Hippocampal formation (tissue), 2 donors: Measurements from ENCODE around the gene STAM2.
"Not testable (repeated sequence)": the region's sequence is repeated elsewhere in the genome, so short reads cannot be mapped to it uniquely, and the experiment has no call there.

Experiments used
- DNase-seq, 2 donors: peaks; one replicate each; lab custom pipeline; 2025; lab: John Stamatoyannopoulos, UW

Gene STAM2

DNA sequence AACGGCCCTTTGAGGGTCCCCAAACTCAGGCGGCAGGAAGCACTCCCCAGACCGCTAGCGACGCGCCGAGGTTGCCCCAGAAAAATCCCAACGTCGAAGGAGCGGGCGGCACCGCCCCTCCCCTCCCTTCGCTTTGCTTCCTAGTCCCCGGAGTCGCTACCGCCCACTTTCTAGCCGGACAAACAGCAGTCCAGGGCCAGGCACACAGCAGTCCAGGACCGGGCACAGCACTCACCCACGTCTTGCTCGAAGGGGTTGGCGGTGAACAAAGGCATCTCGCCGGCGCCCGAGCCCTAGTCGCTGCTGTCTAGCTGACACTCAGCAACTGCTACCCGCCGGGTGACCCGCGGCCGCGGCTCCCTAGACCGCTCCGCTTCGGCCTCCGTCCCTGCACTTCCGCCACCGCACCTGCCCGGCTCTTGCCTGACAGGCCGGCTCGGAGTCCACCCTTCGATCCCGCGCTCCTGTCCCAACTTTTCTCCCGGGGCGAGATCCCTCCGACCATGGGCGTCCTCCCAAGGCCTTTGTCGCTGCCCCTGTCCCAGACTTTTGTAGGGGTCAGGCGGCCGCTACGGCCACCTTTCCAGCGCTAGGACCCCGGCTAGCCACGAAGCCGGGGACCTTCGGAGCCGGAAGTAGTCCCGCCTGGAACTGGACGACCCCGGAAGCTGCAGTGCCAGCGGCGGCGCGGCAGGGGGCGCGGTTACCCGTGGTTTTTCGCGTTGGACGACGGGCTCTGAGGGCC is at the start of gene STAM2:
Gene STAM2, minus strand, starts transcription at position 396 of the 745 bp plus-strand sequence. Its CDS starts 121 bp downstream, at position 275.
- DNase-seq = peak; percentile 91 to 94

DNA sequence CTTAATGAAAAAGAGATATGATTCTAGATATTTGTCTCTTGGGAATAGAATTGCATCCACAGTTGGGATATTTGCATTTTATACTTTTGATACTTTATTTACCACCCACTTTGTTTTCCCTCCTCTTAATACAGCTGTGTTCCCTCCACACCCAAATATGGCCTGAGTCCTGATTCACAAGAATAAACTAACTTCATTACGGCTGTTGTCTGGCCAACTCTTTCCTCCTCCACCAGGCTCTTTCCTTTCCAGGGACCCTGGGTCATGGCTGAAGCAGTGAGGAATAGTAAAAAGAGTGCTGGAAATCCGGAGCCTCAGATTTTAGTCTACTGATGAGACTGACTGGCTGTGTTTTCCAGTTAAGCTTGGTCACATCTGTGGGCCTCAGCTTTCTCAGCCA is 48.4 kb upstream of the STAM2 start:
- DNase-seq = no peak

GRCh38 chr2:152222975-152223637 is 47.5 kb upstream of the STAM2 start:
- peak; percentile 9 to 31 for DNase-seq

GRCh38 chr2:152221839-152222238 is 46.3 kb upstream of the STAM2 start:
- DNase-seq = peak in 1 of 2 donors; percentile 45

DNA sequence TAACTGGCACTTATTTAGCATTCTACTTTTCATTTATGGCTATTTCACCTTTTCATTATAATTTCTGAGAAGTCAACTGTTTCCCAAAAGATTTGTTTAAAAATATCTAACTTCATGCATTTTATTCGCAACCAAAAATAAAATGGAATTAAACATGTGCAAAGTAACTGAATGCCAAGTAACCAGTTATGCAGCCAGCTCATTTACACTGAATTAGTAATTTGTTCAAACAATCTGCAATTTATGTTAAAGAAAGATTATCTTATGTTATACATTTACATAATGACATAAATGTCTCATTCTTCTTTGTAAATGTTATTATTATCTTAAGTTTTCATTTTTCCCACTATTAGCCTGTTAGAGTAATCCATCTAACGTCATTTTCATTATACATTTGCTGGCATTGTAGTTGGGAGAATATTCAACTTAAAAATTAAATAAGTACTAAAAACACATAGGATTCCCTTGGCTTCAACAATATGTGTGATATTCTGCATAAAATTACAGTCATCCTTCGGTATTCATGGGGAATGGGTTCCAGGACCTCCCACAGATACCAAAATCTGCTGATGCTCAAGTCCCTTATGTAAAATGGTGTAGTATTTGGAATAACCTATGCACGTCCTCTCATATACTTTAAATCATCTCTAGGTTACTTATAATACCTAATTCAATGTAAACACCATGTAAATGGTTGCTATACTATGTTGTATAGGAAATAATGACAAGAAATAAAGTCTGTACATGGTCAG is 43.7 kb upstream of the STAM2 start:
- no peak for DNase-seq

DNA sequence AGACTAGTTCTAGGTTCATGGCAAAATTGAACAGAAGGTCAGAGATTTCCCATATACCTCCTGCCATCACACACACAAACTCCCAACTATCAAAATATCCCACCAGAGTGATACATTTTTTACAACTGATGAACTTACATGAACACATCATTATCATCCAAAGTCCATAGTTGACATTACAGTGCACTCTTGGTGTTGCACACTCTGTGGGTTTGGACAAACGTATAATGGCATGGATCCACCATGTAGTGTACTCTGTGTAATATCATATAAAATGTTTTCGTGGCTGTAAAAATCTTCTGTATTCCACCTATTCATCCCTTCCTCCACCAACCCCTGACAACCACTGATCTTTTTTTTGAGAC is 25.9 kb upstream of the STAM2 start:
- no peak for DNase-seq

GRCh38 chr2:152200565-152201465 is 25.3 kb upstream of the STAM2 start:
- no peak for DNase-seq

GRCh38 chr2:152200101-152200500 is 24.5 kb upstream of the STAM2 start:
- DNase-seq = no peak

DNA sequence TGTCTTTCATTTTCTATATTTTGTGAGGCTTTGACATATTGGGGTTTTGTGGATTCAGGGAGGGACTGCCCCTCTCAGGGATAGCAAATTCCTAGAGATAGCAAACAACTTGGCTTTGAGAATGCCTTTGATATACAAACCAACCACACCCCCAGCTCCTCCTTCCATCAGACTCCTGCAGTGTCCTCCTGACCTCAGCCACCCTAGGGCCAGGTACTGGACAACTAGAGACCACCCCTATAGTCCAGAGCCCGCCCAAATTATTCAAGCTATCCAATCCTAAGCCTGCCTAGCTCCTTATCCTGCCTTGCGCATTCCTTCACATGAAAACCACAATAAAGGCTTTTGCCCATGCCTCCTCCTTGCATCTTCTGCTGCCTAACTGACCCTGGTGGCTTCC is 22.9 kb upstream of the STAM2 start:
- DNase-seq = no peak

DNA sequence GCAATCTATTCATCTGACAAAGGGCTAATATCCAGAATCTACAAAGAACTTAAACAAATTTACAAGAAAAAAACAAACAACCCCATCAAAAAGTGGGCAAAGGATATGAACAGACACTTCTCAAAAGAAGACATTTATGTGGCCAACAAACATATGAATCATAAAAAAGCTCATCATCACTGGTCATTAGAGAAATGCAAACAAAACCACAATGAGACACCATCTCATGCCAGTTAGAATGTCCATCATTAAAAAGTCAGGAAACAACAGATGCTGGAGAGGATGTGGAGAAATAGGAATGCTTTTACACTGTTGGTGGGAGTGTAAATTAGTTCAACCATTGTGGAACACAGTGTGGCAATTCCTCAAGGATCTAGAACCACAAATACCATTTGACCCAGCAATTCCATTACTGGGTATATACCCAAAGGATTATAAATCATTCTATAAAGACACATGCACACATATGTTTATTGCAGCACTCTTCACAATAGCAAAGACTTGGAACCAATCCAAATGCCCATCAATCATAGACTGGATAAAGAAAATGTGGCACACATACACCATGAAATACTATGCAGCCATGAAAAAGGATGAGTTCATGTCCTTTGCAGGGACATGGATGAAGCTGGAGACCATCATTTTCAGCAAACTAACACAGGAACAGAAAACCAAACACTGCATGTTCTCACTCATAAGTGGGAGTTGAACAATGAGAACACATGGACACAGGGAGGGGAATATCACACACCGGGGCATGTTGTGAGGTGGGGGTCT is 22.1 kb upstream of the STAM2 start:
- not testable (repeated sequence) for DNase-seq

- DNase-seq = peak; percentile 21 to 84
These were observed 14.3 kb upstream of the STAM2 start for GRCh38 chr2:152189622-152190495.

DNA sequence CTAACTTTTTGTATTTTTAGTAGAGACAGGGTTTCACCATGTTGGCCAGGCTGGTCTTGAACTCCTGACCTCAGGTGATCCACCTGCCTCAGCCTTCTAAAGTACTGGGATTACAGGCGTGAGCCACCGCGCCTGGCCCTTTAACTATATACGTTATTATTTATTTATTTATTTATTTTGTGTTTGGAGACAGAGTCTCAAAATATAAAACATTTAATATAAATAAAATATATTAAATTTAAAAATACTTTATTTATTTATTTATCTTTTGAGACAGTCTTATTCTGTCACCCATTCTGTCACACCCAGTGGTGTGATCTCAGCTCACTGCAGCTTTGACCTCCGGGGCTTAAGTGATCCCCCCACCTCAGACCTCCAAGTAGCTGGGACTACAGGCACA is 11.2 kb upstream of the STAM2 start:
- DNase-seq = not testable (repeated sequence)

GRCh38 chr2:152186262-152186661 is 10.7 kb upstream of the STAM2 start:
- no peak for DNase-seq

DNA sequence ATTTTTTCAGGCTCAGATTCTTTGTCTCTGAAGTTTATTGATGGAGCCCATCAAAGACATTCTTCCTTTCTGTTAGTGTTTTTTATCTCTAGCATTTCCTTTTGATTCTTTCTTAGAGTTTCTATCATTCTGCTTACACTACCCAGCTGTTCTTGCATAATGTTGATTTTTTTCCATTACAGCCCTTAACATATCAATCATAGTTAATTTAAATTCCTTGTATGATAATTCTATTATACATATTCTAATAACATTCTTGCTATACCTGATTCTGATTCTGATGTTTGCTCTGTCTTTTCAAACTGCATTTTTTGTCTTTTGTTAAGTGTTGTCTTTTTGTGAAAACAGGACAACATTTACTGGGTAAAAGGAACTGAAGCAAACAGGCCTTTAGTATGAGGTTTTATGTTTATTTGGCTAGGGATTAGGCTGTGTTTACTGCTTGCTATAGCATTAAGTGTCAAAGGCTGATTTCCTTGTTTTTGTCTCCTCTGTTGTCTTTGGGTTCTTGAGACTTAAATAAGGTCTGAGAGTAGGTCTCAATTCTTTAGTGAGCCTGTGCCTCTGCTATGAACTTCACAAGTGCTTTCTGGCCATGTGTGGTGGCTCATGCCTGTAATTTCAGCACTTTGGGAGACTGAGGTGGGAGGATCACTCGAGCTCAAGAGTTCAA is 8.0 kb upstream of the STAM2 start:
- no peak for DNase-seq

DNA sequence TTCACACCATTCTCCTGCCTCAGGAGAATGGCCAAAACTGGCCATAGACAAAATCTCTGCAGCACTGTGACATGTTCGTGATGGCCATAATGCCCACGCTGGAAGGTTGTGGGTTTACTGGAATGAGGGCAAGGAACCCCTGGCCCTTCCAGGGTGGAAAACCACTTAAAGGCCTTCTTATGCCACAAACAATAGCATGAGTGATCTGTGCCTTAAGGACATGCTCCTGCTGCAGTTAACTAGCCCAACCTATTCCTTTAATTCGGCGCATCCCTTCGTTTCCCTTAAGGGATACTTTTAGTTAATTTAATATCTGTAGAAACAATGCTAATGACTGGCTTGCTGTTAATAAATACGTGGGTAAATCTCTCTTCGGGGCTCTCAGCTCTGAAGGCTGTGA is 2.1 kb upstream of the STAM2 start:
- not testable (repeated sequence) for DNase-seq

GRCh38 chr2:152176113-152176714 is 651 bp upstream of the STAM2 start:
- no peak for DNase-seq

DNA sequence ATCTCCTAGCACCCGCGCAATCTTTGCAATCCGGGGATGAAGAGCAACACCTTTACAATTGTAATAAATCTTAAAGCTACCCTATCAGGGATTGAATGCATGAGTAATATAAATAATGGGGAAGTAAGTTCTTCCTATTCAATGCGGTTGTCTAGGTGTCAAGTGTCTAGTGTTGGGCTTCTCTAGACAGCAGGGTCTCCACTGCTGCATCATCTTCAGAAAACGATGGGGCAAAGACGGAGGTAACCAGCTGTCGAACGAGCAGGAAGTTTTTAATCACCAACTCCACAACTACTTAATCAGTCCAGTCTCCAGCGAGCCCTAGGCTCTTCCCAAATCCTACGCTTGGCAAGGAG is 573 bp downstream of the STAM2 start:
- DNase-seq = no peak

- DNase-seq = no peak
These were observed 989 bp downstream of the STAM2 start for GRCh38 chr2:152174574-152174973.

- DNase-seq = no peak
These were observed 1.7 kb downstream of the STAM2 start for GRCh38 chr2:152173831-152174230.
